ENCODE data around the gene ZNF184. TPM values are rescaled to one million over a fixed set of nuclear protein-coding genes. Genes with fewer than 3 reads are reported as not detected.

Gene ZNF184
- total and polyA plus RNA-seq, 9 of the 15 experiments (the other 6 are each of a cell fraction or from before 2014, with no cell fraction given), result 7.6 to 22.2 (median 12.8) TPM

DNA sequence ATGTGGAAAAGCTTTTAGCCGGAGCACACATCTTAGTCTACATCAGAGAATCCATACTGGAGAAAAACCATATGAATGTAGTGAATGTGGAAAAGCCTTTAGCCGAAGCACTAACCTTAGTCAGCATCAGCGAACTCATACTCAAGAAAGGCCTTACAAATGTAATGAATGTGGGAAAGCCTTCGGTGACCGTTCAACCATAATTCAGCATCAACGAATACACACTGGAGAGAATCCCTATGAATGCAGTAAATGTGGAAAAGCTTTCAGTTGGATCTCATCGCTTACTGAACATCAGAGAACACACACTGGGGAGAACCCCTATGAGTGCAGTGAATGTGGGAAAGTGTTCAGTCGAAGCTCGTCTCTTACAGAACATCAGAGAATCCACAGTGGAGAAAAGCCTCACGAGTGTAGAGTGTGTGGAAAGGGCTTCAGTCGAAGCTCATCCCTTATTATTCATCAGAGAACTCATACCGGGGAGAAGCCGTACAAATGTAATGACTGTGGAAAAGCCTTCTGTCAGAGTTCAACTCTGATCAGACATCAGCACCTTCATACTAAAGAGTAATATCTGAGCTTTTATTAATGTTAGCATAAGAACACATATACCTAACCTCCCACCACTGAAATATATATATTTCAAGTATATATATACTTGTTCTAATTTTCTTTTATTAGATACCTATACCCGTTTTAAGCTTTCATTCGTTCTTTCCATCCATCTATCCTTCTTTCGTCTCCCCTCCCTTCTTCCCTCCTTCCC, 71.8 kb downstream of the ZNF184 start (continued):
- TF ChIP-seq POU5F1 (IDR thresholded peaks at IDR 0.05; ENCODE audit: borderline replicate concordance, low read depth, low read length, partially characterized antibody) (no peak), POLR3G (IDR thresholded peaks at IDR 0.05; ENCODE audit: extremely low read depth, insufficient read length, insufficient replicate concordance) (no peak), ZNF644 (tag; IDR thresholded peaks at IDR 0.05; ENCODE audit: low read depth) (no peak), SOX6 (IDR thresholded peaks at IDR 0.05) (peak; percentile 66; the same call in 1 of the 2 replicates), ZNF274 (IDR thresholded peaks at IDR 0.05; ENCODE audit: borderline replicate concordance, low read depth, low read length) (peak; percentile 99), HCFC1 (IDR thresholded peaks at IDR 0.05; ENCODE audit: low read depth, low read length) (no peak), POLR2H (tag; IDR thresholded peaks at IDR 0.05; ENCODE audit: low read depth) (no peak), ZNF436 (CRISPR knock-in tag; IDR thresholded peaks at IDR 0.05) (no peak), NFE2 (IDR thresholded peaks at IDR 0.05; ENCODE audit: low read depth) (no peak), TRIM24 (IDR thresholded peaks at IDR 0.05) (no peak; a peak in 1 of 4 replicates), ZNF75A (CRISPR knock-in tag; IDR thresholded peaks at IDR 0.05) (0 out of 2 replicates have a peak, but pooled peaks have one; percentile 85), NR2C2 (CRISPR knock-in tag; IDR thresholded peaks at IDR 0.05) (no peak), NR2C2 (tag; IDR thresholded peaks at IDR 0.05) (no peak), TRIM28 (IDR thresholded peaks at IDR 0.05) (peak; percentile 86), EWSR1 (IDR thresholded peaks at IDR 0.05; ENCODE audit: borderline replicate concordance, low read depth, partially characterized antibody) (no peak), ZNF408 (CRISPR knock-in tag; IDR thresholded peaks at IDR 0.05; ENCODE audit: low read depth) (no peak), KLF6 (CRISPR knock-in tag; IDR thresholded peaks at IDR 0.05; ENCODE audit: borderline replicate concordance) (no peak), MYBL2 (IDR thresholded peaks at IDR 0.05; ENCODE audit: low read depth) (no peak), MYBL2 (CRISPR knock-in tag; IDR thresholded peaks at IDR 0.05; ENCODE audit: borderline replicate concordance) (no peak), CHCHD3 (CRISPR knock-in tag; IDR thresholded peaks at IDR 0.05) (no peak), ZNF124 (CRISPR knock-in tag; IDR thresholded peaks at IDR 0.05) (no peak), ZNF41 (CRISPR knock-in tag; conservative IDR thresholded peaks at IDR 0.05) (no peak), TBP (optimal IDR thresholded peaks at IDR 0.05; ENCODE audit: low read depth, low read length) (no peak), TCF3 (CRISPR knock-in tag; IDR thresholded peaks at IDR 0.05) (no peak)
- TF ChIP-seq, protein P1, sequence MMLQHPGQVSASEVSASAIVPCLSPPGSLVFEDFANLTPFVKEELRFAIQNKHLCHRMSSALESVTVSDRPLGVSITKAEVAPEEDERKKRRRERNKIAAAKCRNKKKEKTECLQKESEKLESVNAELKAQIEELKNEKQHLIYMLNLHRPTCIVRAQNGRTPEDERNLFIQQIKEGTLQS (IDR thresholded peaks at IDR 0.05), result no peak
- TF ChIP-seq, protein P1 (CRISPR knock-in tag; conservative IDR thresholded peaks at IDR 0.05), result no peak
- TF ChIP-seq, protein P2, sequence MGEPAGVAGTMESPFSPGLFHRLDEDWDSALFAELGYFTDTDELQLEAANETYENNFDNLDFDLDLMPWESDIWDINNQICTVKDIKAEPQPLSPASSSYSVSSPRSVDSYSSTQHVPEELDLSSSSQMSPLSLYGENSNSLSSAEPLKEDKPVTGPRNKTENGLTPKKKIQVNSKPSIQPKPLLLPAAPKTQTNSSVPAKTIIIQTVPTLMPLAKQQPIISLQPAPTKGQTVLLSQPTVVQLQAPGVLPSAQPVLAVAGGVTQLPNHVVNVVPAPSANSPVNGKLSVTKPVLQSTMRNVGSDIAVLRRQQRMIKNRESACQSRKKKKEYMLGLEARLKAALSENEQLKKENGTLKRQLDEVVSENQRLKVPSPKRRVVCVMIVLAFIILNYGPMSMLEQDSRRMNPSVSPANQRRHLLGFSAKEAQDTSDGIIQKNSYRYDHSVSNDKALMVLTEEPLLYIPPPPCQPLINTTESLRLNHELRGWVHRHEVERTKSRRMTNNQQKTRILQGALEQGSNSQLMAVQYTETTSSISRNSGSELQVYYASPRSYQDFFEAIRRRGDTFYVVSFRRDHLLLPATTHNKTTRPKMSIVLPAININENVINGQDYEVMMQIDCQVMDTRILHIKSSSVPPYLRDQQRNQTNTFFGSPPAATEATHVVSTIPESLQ (CRISPR knock-in tag; IDR thresholded peaks at IDR 0.05), result no peak
- TF ChIP-seq, protein P3, sequence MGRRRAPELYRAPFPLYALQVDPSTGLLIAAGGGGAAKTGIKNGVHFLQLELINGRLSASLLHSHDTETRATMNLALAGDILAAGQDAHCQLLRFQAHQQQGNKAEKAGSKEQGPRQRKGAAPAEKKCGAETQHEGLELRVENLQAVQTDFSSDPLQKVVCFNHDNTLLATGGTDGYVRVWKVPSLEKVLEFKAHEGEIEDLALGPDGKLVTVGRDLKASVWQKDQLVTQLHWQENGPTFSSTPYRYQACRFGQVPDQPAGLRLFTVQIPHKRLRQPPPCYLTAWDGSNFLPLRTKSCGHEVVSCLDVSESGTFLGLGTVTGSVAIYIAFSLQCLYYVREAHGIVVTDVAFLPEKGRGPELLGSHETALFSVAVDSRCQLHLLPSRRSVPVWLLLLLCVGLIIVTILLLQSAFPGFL (CRISPR knock-in tag; IDR thresholded peaks at IDR 0.05), result no peak

Measured in K562 (cell line).